ENCODE data around the gene GCNT2. TPM values are rescaled to one million over a fixed set of nuclear protein-coding genes. Genes with fewer than 3 reads are reported as not detected.
"Not testable (repeated sequence)": the region's sequence is repeated elsewhere in the genome, so short reads cannot be mapped to it uniquely, and the experiment has no call there.

GCNT2 gene
- total RNA-seq, 1 donor from 2014 or later, result 6.5 TPM

DNA sequence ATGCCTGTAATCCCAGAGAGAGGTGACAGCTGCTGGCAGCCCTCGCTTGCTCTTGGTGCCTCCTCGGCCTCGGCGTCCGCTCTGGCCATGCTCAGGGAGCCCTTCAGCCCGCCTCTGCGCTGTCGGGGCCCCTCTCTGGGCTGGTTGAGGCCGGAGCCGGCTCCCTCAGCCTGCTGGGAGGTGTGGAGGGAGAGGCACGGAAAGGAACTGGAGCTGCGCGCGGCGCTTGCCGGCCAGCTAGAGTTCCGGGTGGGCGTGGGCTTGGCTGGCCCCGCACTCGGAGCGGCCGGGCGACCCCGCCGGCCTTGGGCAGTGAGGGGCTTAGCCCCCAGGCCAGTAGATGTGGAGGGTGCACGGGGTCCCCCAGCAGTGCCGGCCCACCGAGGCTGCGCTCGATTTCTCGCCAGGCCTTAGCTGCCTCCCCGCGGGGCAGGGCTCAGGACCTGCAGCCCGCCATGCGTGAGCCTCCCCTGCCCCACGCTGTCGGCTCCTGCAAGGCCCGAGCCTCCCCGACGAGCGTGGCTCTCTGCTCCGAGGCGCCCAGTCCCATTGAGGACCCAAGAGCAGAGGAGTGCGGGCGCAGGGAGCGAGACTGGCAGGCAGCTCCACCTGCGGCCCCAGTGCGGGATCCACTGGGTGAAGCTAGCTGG, 138.7 kb downstream of the GCNT2 start:
- Histone ChIP-seq H3K36me3 (ENCODE audit: control insufficient read depth, insufficient read depth, low read length) (no peaks in the 10 kb centered on the region), H3K4me3 (ENCODE audit: low read depth, low read length) (peak overlapping the region; percentile 28), H3K27me3 (ENCODE audit: control insufficient read depth, insufficient read depth, low read length) (no peaks in the 10 kb centered on the region)
- no peak for DNase-seq (ENCODE audit: low read depth)
- TF ChIP-seq, protein P1, sequence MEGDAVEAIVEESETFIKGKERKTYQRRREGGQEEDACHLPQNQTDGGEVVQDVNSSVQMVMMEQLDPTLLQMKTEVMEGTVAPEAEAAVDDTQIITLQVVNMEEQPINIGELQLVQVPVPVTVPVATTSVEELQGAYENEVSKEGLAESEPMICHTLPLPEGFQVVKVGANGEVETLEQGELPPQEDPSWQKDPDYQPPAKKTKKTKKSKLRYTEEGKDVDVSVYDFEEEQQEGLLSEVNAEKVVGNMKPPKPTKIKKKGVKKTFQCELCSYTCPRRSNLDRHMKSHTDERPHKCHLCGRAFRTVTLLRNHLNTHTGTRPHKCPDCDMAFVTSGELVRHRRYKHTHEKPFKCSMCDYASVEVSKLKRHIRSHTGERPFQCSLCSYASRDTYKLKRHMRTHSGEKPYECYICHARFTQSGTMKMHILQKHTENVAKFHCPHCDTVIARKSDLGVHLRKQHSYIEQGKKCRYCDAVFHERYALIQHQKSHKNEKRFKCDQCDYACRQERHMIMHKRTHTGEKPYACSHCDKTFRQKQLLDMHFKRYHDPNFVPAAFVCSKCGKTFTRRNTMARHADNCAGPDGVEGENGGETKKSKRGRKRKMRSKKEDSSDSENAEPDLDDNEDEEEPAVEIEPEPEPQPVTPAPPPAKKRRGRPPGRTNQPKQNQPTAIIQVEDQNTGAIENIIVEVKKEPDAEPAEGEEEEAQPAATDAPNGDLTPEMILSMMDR (IDR thresholded peaks at IDR 0.05; ENCODE audit: insufficient read depth, low read length, poor library complexity, severe bottlenecking), result no peak

DNA sequence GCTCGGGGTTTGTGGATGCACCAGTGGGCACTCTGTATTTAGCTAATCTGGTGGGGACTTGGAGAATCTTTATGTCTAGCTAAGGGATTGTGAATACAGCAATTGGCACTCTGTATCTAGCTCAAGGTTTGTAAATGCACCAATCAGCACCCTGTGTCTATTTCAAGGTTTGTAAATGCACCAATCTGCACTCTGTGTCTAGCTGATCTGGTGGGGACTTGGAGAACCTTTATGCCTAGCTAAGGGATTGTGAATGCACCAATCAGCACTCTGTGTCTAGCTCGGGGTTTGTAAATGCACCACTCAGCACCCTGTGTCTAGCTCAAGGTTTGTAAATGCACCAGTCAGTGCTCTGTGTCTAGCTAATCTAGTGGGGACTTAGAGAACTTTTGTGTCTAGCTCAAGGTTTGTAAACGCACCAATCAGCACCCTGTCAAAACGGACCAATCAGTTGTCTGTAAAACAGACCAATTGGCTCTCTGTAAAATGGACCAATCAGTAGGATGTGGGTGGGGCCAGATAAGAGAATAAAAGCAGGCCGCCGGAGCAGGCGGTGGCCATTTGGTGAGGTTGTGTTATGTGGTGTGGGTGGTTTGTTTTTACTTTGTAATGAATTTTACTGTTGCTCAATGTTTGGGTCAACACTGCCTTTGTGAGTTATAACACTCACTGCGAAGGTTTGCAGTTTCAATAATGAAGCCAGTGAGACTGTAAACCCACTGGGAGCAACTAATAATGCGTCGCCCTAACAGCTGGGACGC, 139.5 kb downstream of the GCNT2 start:
- H3K36me3 ChIP-seq (ENCODE audit: control insufficient read depth, insufficient read depth, low read length); H3K4me3 ChIP-seq (ENCODE audit: low read depth, low read length); DNase-seq (ENCODE audit: low read depth); H3K27me3 ChIP-seq (ENCODE audit: control insufficient read depth, insufficient read depth, low read length): not testable (repeated sequence)

DNA sequence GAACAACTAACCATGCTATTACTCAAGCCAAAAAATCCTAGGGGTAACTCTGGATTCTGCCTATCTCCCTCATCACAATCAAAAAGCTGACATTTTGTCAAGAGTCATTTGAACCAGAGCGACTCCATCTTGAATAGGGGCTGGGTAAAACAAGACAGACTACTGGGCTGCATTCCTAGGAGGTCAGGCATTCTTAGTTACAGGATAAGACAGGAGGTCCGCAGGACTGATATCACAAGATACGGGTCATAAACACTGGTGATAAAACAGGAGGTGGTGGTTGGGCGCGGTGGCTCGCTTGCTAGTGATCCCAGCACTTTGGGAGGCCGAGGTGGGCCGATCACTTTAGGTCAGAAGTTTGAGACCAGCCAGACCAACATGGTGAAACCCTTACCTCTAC, 141.1 kb downstream of the GCNT2 start:
- TF ChIP-seq, protein P1 (IDR thresholded peaks at IDR 0.05; ENCODE audit: insufficient read depth, low read length, poor library complexity, severe bottlenecking), result no peak
- Histone ChIP-seq H3K36me3 (ENCODE audit: control insufficient read depth, insufficient read depth, low read length) (no peaks in the 10 kb centered on the region), H3K4me3 (ENCODE audit: low read depth, low read length) (no peak overlapping the region), H3K27me3 (ENCODE audit: control insufficient read depth, insufficient read depth, low read length) (no peaks in the 10 kb centered on the region)
- DNase-seq (ENCODE audit: low read depth), result no peak

DNA sequence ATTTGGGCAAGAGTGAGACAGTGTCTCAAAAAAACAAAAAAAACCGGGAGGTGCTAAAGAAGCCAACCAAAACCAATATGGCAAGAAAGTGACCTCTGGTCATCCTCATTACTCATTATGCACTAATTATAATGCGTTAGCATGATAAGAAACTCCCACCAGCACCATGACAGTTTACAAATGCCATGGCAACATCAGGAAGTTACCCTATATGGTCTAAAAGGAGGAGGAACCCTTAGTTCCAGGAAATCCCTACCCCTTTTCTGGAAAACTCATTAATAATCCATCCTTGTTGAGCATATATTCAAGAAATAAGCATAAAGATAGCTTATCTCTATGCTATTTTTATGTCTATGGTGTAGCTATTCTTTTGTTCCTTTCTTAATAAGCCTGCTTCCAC, 141.6 kb downstream of the GCNT2 start:
- H3K4me3 ChIP-seq (ENCODE audit: low read depth, low read length), result no peak overlapping the region
- TF ChIP-seq, protein P1 (IDR thresholded peaks at IDR 0.05; ENCODE audit: insufficient read depth, low read length, poor library complexity, severe bottlenecking), result no peak
- no peak for DNase-seq (ENCODE audit: low read depth)

DNA sequence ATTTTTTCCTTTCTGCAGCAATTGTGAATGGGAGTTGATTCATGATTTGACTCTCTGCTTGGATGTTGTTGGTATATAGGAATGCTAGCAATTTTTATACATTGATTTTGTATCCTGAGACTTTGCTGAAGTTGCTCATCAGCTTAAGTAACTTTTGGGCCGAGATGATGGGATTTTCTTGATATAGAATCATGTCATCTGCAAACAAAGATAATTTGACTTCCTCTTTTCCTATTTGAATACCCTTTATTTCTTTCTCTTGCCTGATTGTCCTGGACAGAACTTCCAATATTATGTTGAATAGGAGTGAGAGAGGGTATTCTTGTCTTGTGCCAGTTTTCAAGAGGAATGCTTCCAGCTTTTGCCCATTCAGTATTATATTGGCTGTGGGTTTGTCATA, 144.4 kb downstream of the GCNT2 start:
- not testable (repeated sequence) for H3K4me3 ChIP-seq (ENCODE audit: low read depth, low read length); DNase-seq (ENCODE audit: low read depth); H3K36me3 ChIP-seq (ENCODE audit: control insufficient read depth, insufficient read depth, low read length); H3K27me3 ChIP-seq (ENCODE audit: control insufficient read depth, insufficient read depth, low read length)

More for the DNA sequence above, 141.6 kb downstream of the GCNT2 start:
- Histone ChIP-seq H3K27me3 (ENCODE audit: control insufficient read depth, insufficient read depth, low read length) (no peaks in the 10 kb centered on the region), H3K36me3 (ENCODE audit: control insufficient read depth, insufficient read depth, low read length) (no peaks in the 10 kb centered on the region)

DNA sequence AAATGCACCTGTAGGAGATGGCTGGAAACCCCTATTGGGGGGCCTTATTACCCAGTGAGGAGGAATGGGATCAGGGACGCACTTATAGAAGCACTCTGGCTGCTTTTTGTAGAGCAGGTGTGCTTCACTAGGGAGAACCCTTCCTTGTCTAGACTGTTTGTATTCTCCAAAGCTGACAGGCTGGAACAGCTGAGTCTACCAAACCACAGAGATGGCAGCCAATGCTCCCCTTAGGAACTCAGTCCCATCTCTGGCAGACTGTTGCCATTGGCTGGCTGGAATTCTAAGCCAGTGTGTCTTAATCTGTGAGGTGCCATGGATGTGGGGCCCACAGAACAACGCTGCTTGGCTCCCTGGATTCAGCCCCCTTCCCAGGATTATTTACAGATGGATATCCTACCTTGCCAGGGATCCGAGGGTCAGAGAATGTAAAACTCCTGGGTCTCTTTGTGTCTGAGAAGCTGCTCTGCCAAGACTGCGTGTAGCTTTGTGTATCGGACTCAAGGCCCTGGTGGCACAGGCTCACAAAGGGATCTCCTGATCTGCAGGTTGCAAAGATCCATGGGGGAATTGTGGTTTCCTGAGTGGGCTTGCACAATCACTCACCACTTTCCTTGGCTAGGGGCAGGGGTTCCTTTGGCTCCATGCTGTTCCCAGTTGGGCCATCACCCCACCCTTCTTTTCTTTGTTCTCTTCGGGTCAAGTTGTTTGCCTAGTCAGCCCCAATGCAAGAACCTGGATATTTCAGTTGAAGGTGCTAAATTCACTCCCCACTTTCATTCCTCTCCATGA, 147.2 kb downstream of the GCNT2 start:
- TF ChIP-seq, protein P1 (IDR thresholded peaks at IDR 0.05; ENCODE audit: insufficient read depth, low read length, poor library complexity, severe bottlenecking), result no peak
- DNase-seq (ENCODE audit: low read depth), result no peak
- H3K27me3 ChIP-seq (ENCODE audit: control insufficient read depth, insufficient read depth, low read length), result no peaks in the 10 kb centered on the region
- H3K36me3 ChIP-seq (ENCODE audit: control insufficient read depth, insufficient read depth, low read length), result no peaks in the 10 kb centered on the region
- H3K4me3 ChIP-seq (ENCODE audit: low read depth, low read length), result no peak overlapping the region

All from kidney epithelial cell (primary cell).